Measurements from ENCODE around the gene CCND1.

Gene CCND1

GRCh38 chr11:69646493-69647389 is 5.8 kb downstream of the CCND1 start:
- Mint-ChIP-seq H3K27me3 (no peaks in the 10 kb centered on the region), H3K9me3 (no peaks in the 10 kb centered on the region), H3K4me3 (no peak overlapping the region), H3K4me1 (no peaks in the 10 kb centered on the region), H3K36me3 (ENCODE audit: insufficient read depth) (peaks cover 5% of the 10 kb centered on the region), H3K27ac (ENCODE audit: low read depth) (no peak overlapping the region)
- ATAC-seq (replicated peaks; ENCODE audit: extremely low read depth, poor library complexity, severe bottlenecking) (no peak), DNase-seq (ENCODE audit: low spot score in 2 of 2) (no peak)

GRCh38 chr11:69647390-69647748 is 6.4 kb downstream of the CCND1 start:
- no peaks in the 10 kb centered on the region for H3K9me3 Mint-ChIP-seq
- DNase-seq (ENCODE audit: low spot score in 2 of 2) (no peak), ATAC-seq (replicated peaks; ENCODE audit: extremely low read depth, poor library complexity, severe bottlenecking) (no peak)
- no peak overlapping the region for H3K4me3 Mint-ChIP-seq
- H3K27ac Mint-ChIP-seq (ENCODE audit: low read depth) = no peak overlapping the region
- no peaks in the 10 kb centered on the region for H3K4me1 Mint-ChIP-seq
- peaks cover 5% of the 10 kb centered on the region for H3K36me3 Mint-ChIP-seq (ENCODE audit: insufficient read depth)
- no peaks in the 10 kb centered on the region for H3K27me3 Mint-ChIP-seq

- H3K4me1 Mint-ChIP-seq = no peaks in the 10 kb centered on the region
- ATAC-seq (replicated peaks; ENCODE audit: extremely low read depth, poor library complexity, severe bottlenecking) = no peak
- no peaks in the 10 kb centered on the region for H3K27me3 Mint-ChIP-seq
- H3K4me3 Mint-ChIP-seq = no peak overlapping the region
- no peaks in the 10 kb centered on the region for H3K9me3 Mint-ChIP-seq
- H3K36me3 Mint-ChIP-seq (ENCODE audit: insufficient read depth) = peaks cover 5% of the 10 kb centered on the region
- no peak for DNase-seq (ENCODE audit: low spot score in 2 of 2)
- no peak overlapping the region for H3K27ac Mint-ChIP-seq (ENCODE audit: low read depth)
Observed at GRCh38 chr11:69647761-69648497, 7.0 kb downstream of the CCND1 start.

- H3K4me1 Mint-ChIP-seq = no peaks in the 10 kb centered on the region
- H3K27ac Mint-ChIP-seq (ENCODE audit: low read depth) = no peak overlapping the region
- H3K9me3 Mint-ChIP-seq = no peaks in the 10 kb centered on the region
- no peaks in the 10 kb centered on the region for H3K27me3 Mint-ChIP-seq
- DNase-seq (ENCODE audit: low spot score in 2 of 2) (no peak), ATAC-seq (replicated peaks; ENCODE audit: extremely low read depth, poor library complexity, severe bottlenecking) (no peak)
- H3K4me3 Mint-ChIP-seq = no peak overlapping the region
- peaks cover 4% of the 10 kb centered on the region for H3K36me3 Mint-ChIP-seq (ENCODE audit: insufficient read depth)
Observed at GRCh38 chr11:69648679-69649575, 8.0 kb downstream of the CCND1 start.

GRCh38 chr11:69649576-69649900 is 8.6 kb downstream of the CCND1 start:
- no peak for DNase-seq (ENCODE audit: low spot score in 2 of 2)
- Mint-ChIP-seq H3K9me3 (no peaks in the 10 kb centered on the region), H3K27me3 (no peaks in the 10 kb centered on the region), H3K4me1 (no peaks in the 10 kb centered on the region), H3K4me3 (no peak overlapping the region), H3K27ac (ENCODE audit: low read depth) (no peak overlapping the region), H3K36me3 (ENCODE audit: insufficient read depth) (peaks cover 1% of the 10 kb centered on the region)
- no peak for ATAC-seq (replicated peaks; ENCODE audit: extremely low read depth, poor library complexity, severe bottlenecking)

GRCh38 chr11:69650081-69650831 is 9.3 kb downstream of the CCND1 start:
- H3K27ac Mint-ChIP-seq (ENCODE audit: low read depth) = no peak overlapping the region
- no peak overlapping the region for H3K4me3 Mint-ChIP-seq
- H3K36me3 Mint-ChIP-seq (ENCODE audit: insufficient read depth) = peaks cover 1% of the 10 kb centered on the region
- ATAC-seq (replicated peaks; ENCODE audit: extremely low read depth, poor library complexity, severe bottlenecking) (no peak), DNase-seq (ENCODE audit: low spot score in 2 of 2) (no peak)
- H3K9me3 Mint-ChIP-seq = no peaks in the 10 kb centered on the region
- H3K27me3 Mint-ChIP-seq = no peaks in the 10 kb centered on the region
- H3K4me1 Mint-ChIP-seq = no peaks in the 10 kb centered on the region

GRCh38 chr11:69650832-69651344 is 9.9 kb downstream of the CCND1 start:
- ATAC-seq (replicated peaks; ENCODE audit: extremely low read depth, poor library complexity, severe bottlenecking) = no peak
- Mint-ChIP-seq H3K9me3 (no peaks in the 10 kb centered on the region), H3K27ac (ENCODE audit: low read depth) (no peak overlapping the region), H3K27me3 (no peaks in the 10 kb centered on the region), H3K4me3 (no peak overlapping the region), H3K4me1 (no peaks in the 10 kb centered on the region), H3K36me3 (ENCODE audit: insufficient read depth) (peaks cover 1% of the 10 kb centered on the region)
- no peak for DNase-seq (ENCODE audit: low spot score in 2 of 2)

GRCh38 chr11:69651834-69652620 is 11.1 kb downstream of the CCND1 start:
- DNase-seq (ENCODE audit: low spot score in 2 of 2) (no peak), ATAC-seq (replicated peaks; ENCODE audit: extremely low read depth, poor library complexity, severe bottlenecking) (no peak)
- Mint-ChIP-seq H3K27ac (ENCODE audit: low read depth) (no peak overlapping the region), H3K27me3 (no peaks in the 10 kb centered on the region), H3K4me3 (no peak overlapping the region), H3K36me3 (ENCODE audit: insufficient read depth) (peaks cover 1% of the 10 kb centered on the region), H3K9me3 (no peaks in the 10 kb centered on the region), H3K4me1 (no peaks in the 10 kb centered on the region)

- Mint-ChIP-seq H3K36me3 (ENCODE audit: insufficient read depth) (peaks cover 1% of the 10 kb centered on the region), H3K27me3 (no peaks in the 10 kb centered on the region), H3K27ac (ENCODE audit: low read depth) (no peak overlapping the region), H3K4me1 (no peaks in the 10 kb centered on the region), H3K4me3 (no peak overlapping the region), H3K9me3 (no peaks in the 10 kb centered on the region)
- no peak for DNase-seq (ENCODE audit: low spot score in 2 of 2)
- no peak for ATAC-seq (replicated peaks; ENCODE audit: extremely low read depth, poor library complexity, severe bottlenecking)
Observed at GRCh38 chr11:69652999-69653398, 12.0 kb downstream of the CCND1 start.

GRCh38 chr11:69653406-69653960 is 12.5 kb downstream of the CCND1 start:
- no peaks in the 10 kb centered on the region for H3K4me1 Mint-ChIP-seq
- ATAC-seq (replicated peaks; ENCODE audit: extremely low read depth, poor library complexity, severe bottlenecking) = no peak
- peaks cover 1% of the 10 kb centered on the region for H3K36me3 Mint-ChIP-seq (ENCODE audit: insufficient read depth)
- H3K4me3 Mint-ChIP-seq = no peak overlapping the region
- no peak overlapping the region for H3K27ac Mint-ChIP-seq (ENCODE audit: low read depth)
- H3K27me3 Mint-ChIP-seq = no peaks in the 10 kb centered on the region
- DNase-seq (ENCODE audit: low spot score in 2 of 2) = no peak
- no peaks in the 10 kb centered on the region for H3K9me3 Mint-ChIP-seq

GRCh38 chr11:69654001-69654659 is 13.2 kb downstream of the CCND1 start:
- DNase-seq (ENCODE audit: low spot score in 2 of 2) (no peak), ATAC-seq (replicated peaks; ENCODE audit: extremely low read depth, poor library complexity, severe bottlenecking) (no peak)
- Mint-ChIP-seq H3K36me3 (ENCODE audit: insufficient read depth) (peaks cover 1% of the 10 kb centered on the region), H3K9me3 (no peaks in the 10 kb centered on the region), H3K27ac (ENCODE audit: low read depth) (no peak overlapping the region), H3K27me3 (no peaks in the 10 kb centered on the region), H3K4me3 (no peak overlapping the region), H3K4me1 (no peaks in the 10 kb centered on the region)
